Activated T-helper 2 cell treated with anti-CD3 and anti-CD28 coated beads, Interferon-gamma antibody, Interleukin-2, Interleukin-4, amounts not matched to agents 10 μg/mL and 5 μg/mL and 100 μg/mL, durations not matched to agents 14 hours and 24 hours and 36 hours (primary cell): ENCODE data around the gene PI16. TPM values are rescaled to one million over a fixed set of nuclear protein-coding genes. Genes with fewer than 3 reads are reported as not detected.

Experiments
- DNase-seq: peaks from one replicate; pipeline ENCODE4 v3.0.0; 2021; ENCODE audit warnings: low spot score
- H3K27ac Mint-ChIP-seq: one replicate; pipeline ENCODE4 v1.8.0; 2021; ENCODE audit warnings: mixed read lengths
- H3K27me3 Mint-ChIP-seq: one replicate; pipeline ENCODE4 v1.8.0; 2021; ENCODE audit warnings: low read depth, mixed read lengths
- H3K36me3 Mint-ChIP-seq: one replicate; pipeline ENCODE4 v1.8.0; 2021; ENCODE audit warnings: low read depth, mixed read lengths
- H3K4me1 Mint-ChIP-seq: one replicate; pipeline ENCODE4 v1.8.0; 2021; ENCODE audit warnings: low read depth, mixed read lengths
- H3K4me3 Mint-ChIP-seq: one replicate; pipeline ENCODE4 v1.8.0; 2021; ENCODE audit warnings: low read depth, mild to moderate bottlenecking, moderate library complexity, mixed read lengths
- H3K9me3 Mint-ChIP-seq: one replicate; pipeline ENCODE4 v1.8.0; 2021; ENCODE audit warnings: mixed read lengths
- intact Hi-C: fragments of 100-400 bp; cut with micrococcal nuclease; formaldehyde crosslinking; loops from one replicate; pipeline ENCODE4 v1.15.1; 2023
- total RNA-seq: library from RNA; stranded (reverse); gene quantifications from 2 replicates; pipeline ENCODE4 v1.2.3, GENCODE V29; 2022

The PI16 gene
- total RNA-seq, 1 donor from 2014 or later: not detected

GRCh38 chr6:36920049-36920448 lies 34.5 kb upstream of the PI16 start:
- DNase-seq: no peak
- Mint-ChIP-seq H3K27ac (no peak overlapping the region), H3K4me3 (no peak overlapping the region), H3K36me3 (peaks cover 81% of the 10 kb centered on the region), H3K4me1 (peaks cover 27% of the 10 kb centered on the region), H3K27me3 (no peaks in the 10 kb centered on the region), H3K9me3 (no peaks in the 10 kb centered on the region)
- intact Hi-C loops: no loop called here

GRCh38 chr6:36920546-36920945 lies 34.0 kb upstream of the PI16 start:
- DNase-seq: no peak
- H3K27ac Mint-ChIP-seq: no peak overlapping the region
- no peaks in the 10 kb centered on the region for H3K27me3 Mint-ChIP-seq
- H3K36me3 Mint-ChIP-seq: peaks cover 81% of the 10 kb centered on the region
- H3K9me3 Mint-ChIP-seq: no peaks in the 10 kb centered on the region
- peaks cover 30% of the 10 kb centered on the region for H3K4me1 Mint-ChIP-seq
- intact Hi-C loops: no loop called here
- no peak overlapping the region for H3K4me3 Mint-ChIP-seq

- intact Hi-C loops: no loop called here
- H3K9me3 Mint-ChIP-seq: no peaks in the 10 kb centered on the region
- no peak for DNase-seq
- H3K27ac Mint-ChIP-seq: no peak overlapping the region
- H3K27me3 Mint-ChIP-seq: no peaks in the 10 kb centered on the region
- peaks cover 53% of the 10 kb centered on the region for H3K36me3 Mint-ChIP-seq
- H3K4me3 Mint-ChIP-seq: no peak overlapping the region
- peaks cover 35% of the 10 kb centered on the region for H3K4me1 Mint-ChIP-seq
These were observed 30.4 kb upstream of the PI16 start for GRCh38 chr6:36924131-36924530.

GRCh38 chr6:36924778-36925374 lies 29.7 kb upstream of the PI16 start:
- Mint-ChIP-seq H3K36me3 (peaks cover 47% of the 10 kb centered on the region), H3K27me3 (no peaks in the 10 kb centered on the region), H3K4me3 (no peak overlapping the region), H3K27ac (peak overlapping the region; percentile 65), H3K9me3 (no peaks in the 10 kb centered on the region), H3K4me1 (peaks cover 33% of the 10 kb centered on the region)
- intact Hi-C loops: loop anchor here (1.0 kb wide), 1 partner anchor 12 kb away; no protein-coding TSS in a partner anchor
- DNase-seq: no peak

- intact Hi-C loops: loop anchor here (1.0 kb wide), 1 partner anchor 13 kb away; no protein-coding TSS in a partner anchor
- H3K4me1 Mint-ChIP-seq: peaks cover 33% of the 10 kb centered on the region
- no peak overlapping the region for H3K4me3 Mint-ChIP-seq
- H3K36me3 Mint-ChIP-seq: peaks cover 40% of the 10 kb centered on the region
- peak overlapping the region; percentile 75 for H3K27ac Mint-ChIP-seq
- no peak for DNase-seq
- no peaks in the 10 kb centered on the region for H3K9me3 Mint-ChIP-seq
- no peaks in the 10 kb centered on the region for H3K27me3 Mint-ChIP-seq
These were observed 28.7 kb upstream of the PI16 start for GRCh38 chr6:36925809-36926208.

GRCh38 chr6:36926708-36927513 lies 27.6 kb upstream of the PI16 start:
- no peak for DNase-seq
- Mint-ChIP-seq H3K9me3 (no peaks in the 10 kb centered on the region), H3K36me3 (peaks cover 30% of the 10 kb centered on the region), H3K27me3 (no peaks in the 10 kb centered on the region), H3K4me3 (no peak overlapping the region), H3K4me1 (peaks cover 33% of the 10 kb centered on the region), H3K27ac (no peak overlapping the region)
- intact Hi-C loops: no loop called here

GRCh38 chr6:36927691-36928546 lies 26.6 kb upstream of the PI16 start:
- no peaks in the 10 kb centered on the region for H3K27me3 Mint-ChIP-seq
- H3K4me3 Mint-ChIP-seq: no peak overlapping the region
- H3K4me1 Mint-ChIP-seq: peaks cover 33% of the 10 kb centered on the region
- no peaks in the 10 kb centered on the region for H3K9me3 Mint-ChIP-seq
- no peak for DNase-seq
- peaks cover 28% of the 10 kb centered on the region for H3K36me3 Mint-ChIP-seq
- intact Hi-C loops: no loop called here
- no peak overlapping the region for H3K27ac Mint-ChIP-seq

GRCh38 chr6:36928547-36928918 lies 26.0 kb upstream of the PI16 start:
- peaks cover 22% of the 10 kb centered on the region for H3K36me3 Mint-ChIP-seq
- no peak overlapping the region for H3K4me3 Mint-ChIP-seq
- DNase-seq: no peak
- intact Hi-C loops: no loop called here
- H3K9me3 Mint-ChIP-seq: no peaks in the 10 kb centered on the region
- no peak overlapping the region for H3K27ac Mint-ChIP-seq
- peaks cover 33% of the 10 kb centered on the region for H3K4me1 Mint-ChIP-seq
- H3K27me3 Mint-ChIP-seq: no peaks in the 10 kb centered on the region

- Mint-ChIP-seq H3K4me3 (no peak overlapping the region), H3K27ac (no peak overlapping the region), H3K4me1 (peaks cover 30% of the 10 kb centered on the region), H3K9me3 (no peaks in the 10 kb centered on the region), H3K36me3 (peaks cover 19% of the 10 kb centered on the region), H3K27me3 (no peaks in the 10 kb centered on the region)
- intact Hi-C loops: no loop called here
- DNase-seq: no peak
These were observed 25.4 kb upstream of the PI16 start for GRCh38 chr6:36929152-36929551.

GRCh38 chr6:36929607-36930006 lies 24.9 kb upstream of the PI16 start:
- Mint-ChIP-seq H3K27ac (no peak overlapping the region), H3K36me3 (peaks cover 15% of the 10 kb centered on the region), H3K9me3 (no peaks in the 10 kb centered on the region)

GRCh38 chr6:36930483-36930882 lies 24.1 kb upstream of the PI16 start:
- Mint-ChIP-seq H3K27me3 (peaks cover 3% of the 10 kb centered on the region), H3K4me1 (peaks cover 17% of the 10 kb centered on the region), H3K36me3 (peaks cover 6% of the 10 kb centered on the region), H3K27ac (no peak overlapping the region), H3K4me3 (no peak overlapping the region), H3K9me3 (no peaks in the 10 kb centered on the region)
- intact Hi-C loops: no loop called here
- DNase-seq: no peak

More at GRCh38 chr6:36929607-36930006, 24.9 kb upstream of the PI16 start:
- Mint-ChIP-seq H3K4me1 (peaks cover 26% of the 10 kb centered on the region), H3K4me3 (no peak overlapping the region), H3K27me3 (no peaks in the 10 kb centered on the region)
- intact Hi-C loops: no loop called here
- no peak for DNase-seq

- Mint-ChIP-seq H3K36me3 (no peaks in the 10 kb centered on the region), H3K27ac (no peak overlapping the region), H3K4me3 (no peak overlapping the region), H3K4me1 (peaks cover 9% of the 10 kb centered on the region), H3K9me3 (no peaks in the 10 kb centered on the region), H3K27me3 (peaks cover 14% of the 10 kb centered on the region)
- no peak for DNase-seq
- intact Hi-C loops: no loop called here
These were observed 21.4 kb upstream of the PI16 start for GRCh38 chr6:36933102-36933501.

- peaks cover 9% of the 10 kb centered on the region for H3K4me1 Mint-ChIP-seq
- no peak overlapping the region for H3K27ac Mint-ChIP-seq
- no peaks in the 10 kb centered on the region for H3K36me3 Mint-ChIP-seq
- H3K27me3 Mint-ChIP-seq: peaks cover 14% of the 10 kb centered on the region
- intact Hi-C loops: no loop called here
- no peaks in the 10 kb centered on the region for H3K9me3 Mint-ChIP-seq
- no peak for DNase-seq
- no peak overlapping the region for H3K4me3 Mint-ChIP-seq
These were observed 21.0 kb upstream of the PI16 start for GRCh38 chr6:36933519-36933918.
